ENCODE data around the gene RGS12.

The RGS12 gene

DNA sequence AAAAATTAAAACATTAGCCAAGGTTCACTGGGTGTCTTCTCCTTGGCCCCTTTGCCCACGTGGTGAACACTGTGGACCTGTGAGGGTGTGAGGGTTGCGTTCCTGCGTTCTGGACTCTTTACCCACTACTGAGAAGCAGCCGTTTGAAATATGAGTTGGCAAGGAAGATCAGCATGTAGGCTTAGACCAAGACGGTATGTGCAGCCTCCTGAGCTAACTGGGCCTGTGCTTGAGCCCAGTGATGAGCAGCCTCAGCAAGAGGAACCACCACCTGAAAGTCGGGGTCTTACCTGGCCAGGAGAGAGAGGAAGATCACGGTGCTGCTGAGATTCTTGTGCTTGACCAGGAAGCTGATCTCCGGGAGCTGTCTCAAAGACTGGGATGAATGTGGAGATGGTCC lies 19.5 kb downstream of the RGS12 start:
- no peaks in the 10 kb centered on the region for H3K79me2 ChIP-seq (ENCODE audit: low read length)
- no peak overlapping the region for H2AFZ ChIP-seq (ENCODE audit: low read depth, low read length)
- no peaks in the 10 kb centered on the region for H3K9me3 ChIP-seq (ENCODE audit: insufficient read depth, low read length)
- no peaks in the 10 kb centered on the region for H3K4me1 ChIP-seq (ENCODE audit: low read length)
- no peak overlapping the region for H3K4me2 ChIP-seq (ENCODE audit: low read length)
- TF ChIP-seq EZH2phosphoT487 (IDR thresholded peaks at IDR 0.05; ENCODE audit: low read depth): no peak
- no peak overlapping the region for H3K4me3 ChIP-seq (ENCODE audit: low read length)
- H3K27me3 ChIP-seq (ENCODE audit: low read depth, low read length): no peaks in the 10 kb centered on the region
- no peaks in the 10 kb centered on the region for H3K36me3 ChIP-seq (replicated peaks; ENCODE audit: low read depth, low read length)
- H4K20me1 ChIP-seq (ENCODE audit: insufficient read depth, low read length): no peaks in the 10 kb centered on the region
- H3K9ac ChIP-seq (ENCODE audit: low read length): no peak overlapping the region
- H3K27ac ChIP-seq (ENCODE audit: low read length): no peak overlapping the region

DNA sequence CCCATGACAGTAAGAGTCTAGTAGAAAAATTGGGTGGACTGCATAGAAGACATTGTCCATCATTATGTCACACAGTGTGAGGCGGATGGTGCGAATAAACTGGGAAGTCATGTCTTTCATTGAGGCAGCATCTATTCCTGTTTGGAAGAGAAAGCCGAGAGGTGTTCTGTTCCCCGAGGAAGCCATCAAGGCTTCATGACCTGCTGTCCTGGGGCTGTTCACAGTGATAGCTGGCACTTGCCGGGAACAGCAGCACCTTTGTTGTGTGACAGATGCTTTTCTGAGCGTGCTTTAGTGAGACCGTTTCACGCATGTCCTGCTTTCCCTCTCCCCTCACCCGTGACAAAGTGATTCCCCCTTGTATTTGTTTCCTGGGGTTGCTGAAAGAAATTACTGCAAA lies 20.3 kb downstream of the RGS12 start:
- Histone ChIP-seq H3K4me2 (ENCODE audit: low read length) (no peak overlapping the region), H3K4me1 (ENCODE audit: low read length) (no peaks in the 10 kb centered on the region), H3K9ac (ENCODE audit: low read length) (no peak overlapping the region), H3K79me2 (ENCODE audit: low read length) (no peaks in the 10 kb centered on the region), H4K20me1 (ENCODE audit: insufficient read depth, low read length) (no peaks in the 10 kb centered on the region), H3K36me3 (replicated peaks; ENCODE audit: low read depth, low read length) (no peaks in the 10 kb centered on the region), H3K9me3 (ENCODE audit: insufficient read depth, low read length) (no peaks in the 10 kb centered on the region), H3K4me3 (ENCODE audit: low read length) (no peak overlapping the region), H2AFZ (ENCODE audit: low read depth, low read length) (no peak overlapping the region), H3K27ac (ENCODE audit: low read length) (no peak overlapping the region), H3K27me3 (ENCODE audit: low read depth, low read length) (no peaks in the 10 kb centered on the region)
- TF ChIP-seq, protein P1, sequence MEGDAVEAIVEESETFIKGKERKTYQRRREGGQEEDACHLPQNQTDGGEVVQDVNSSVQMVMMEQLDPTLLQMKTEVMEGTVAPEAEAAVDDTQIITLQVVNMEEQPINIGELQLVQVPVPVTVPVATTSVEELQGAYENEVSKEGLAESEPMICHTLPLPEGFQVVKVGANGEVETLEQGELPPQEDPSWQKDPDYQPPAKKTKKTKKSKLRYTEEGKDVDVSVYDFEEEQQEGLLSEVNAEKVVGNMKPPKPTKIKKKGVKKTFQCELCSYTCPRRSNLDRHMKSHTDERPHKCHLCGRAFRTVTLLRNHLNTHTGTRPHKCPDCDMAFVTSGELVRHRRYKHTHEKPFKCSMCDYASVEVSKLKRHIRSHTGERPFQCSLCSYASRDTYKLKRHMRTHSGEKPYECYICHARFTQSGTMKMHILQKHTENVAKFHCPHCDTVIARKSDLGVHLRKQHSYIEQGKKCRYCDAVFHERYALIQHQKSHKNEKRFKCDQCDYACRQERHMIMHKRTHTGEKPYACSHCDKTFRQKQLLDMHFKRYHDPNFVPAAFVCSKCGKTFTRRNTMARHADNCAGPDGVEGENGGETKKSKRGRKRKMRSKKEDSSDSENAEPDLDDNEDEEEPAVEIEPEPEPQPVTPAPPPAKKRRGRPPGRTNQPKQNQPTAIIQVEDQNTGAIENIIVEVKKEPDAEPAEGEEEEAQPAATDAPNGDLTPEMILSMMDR (IDR thresholded peaks at IDR 0.05; ENCODE audit: low read depth, low read length): no peak
- no peak for TF ChIP-seq EZH2phosphoT487 (IDR thresholded peaks at IDR 0.05; ENCODE audit: low read depth)

DNA sequence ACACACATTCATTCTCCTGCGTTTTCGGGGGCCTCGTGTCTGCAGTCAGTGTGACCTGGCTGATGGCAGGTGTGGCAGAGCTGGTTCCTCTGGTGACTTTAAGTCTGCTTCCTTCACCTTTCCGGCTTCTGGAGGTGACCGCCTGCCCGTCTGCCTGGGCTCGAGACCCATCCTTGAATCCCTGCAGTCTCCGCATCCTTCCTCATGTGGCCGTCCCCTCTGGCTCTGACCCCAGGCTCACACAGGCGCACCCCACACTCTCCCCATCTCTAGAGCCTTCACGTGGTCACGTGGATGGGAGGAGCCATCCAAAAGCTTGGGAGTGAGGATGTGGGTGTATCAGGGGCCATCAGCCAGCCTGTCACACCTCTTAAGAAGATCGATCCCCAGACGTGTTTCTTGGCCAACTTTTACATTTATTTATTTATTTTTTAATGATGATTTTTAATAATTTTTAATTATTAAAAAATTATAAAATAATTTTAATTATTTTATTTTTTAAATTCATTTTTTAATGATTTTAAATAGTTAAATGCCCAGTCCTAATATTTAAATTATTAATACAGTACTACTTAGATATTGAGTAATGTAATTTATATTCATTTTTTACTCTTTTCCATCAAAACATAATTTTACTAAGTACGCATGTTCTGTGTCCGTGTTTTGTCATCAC lies 20.9 kb downstream of the RGS12 start:
- Histone ChIP-seq H2AFZ (ENCODE audit: low read depth, low read length) (no peak overlapping the region), H4K20me1 (ENCODE audit: insufficient read depth, low read length) (no peaks in the 10 kb centered on the region), H3K4me2 (ENCODE audit: low read length) (no peak overlapping the region), H3K27me3 (ENCODE audit: low read depth, low read length) (no peaks in the 10 kb centered on the region), H3K4me1 (ENCODE audit: low read length) (no peaks in the 10 kb centered on the region), H3K36me3 (replicated peaks; ENCODE audit: low read depth, low read length) (no peaks in the 10 kb centered on the region), H3K4me3 (ENCODE audit: low read length) (no peak overlapping the region), H3K9ac (ENCODE audit: low read length) (no peak overlapping the region), H3K79me2 (ENCODE audit: low read length) (no peaks in the 10 kb centered on the region), H3K27ac (ENCODE audit: low read length) (no peak overlapping the region), H3K9me3 (ENCODE audit: insufficient read depth, low read length) (no peaks in the 10 kb centered on the region)
- TF ChIP-seq, protein P1 (IDR thresholded peaks at IDR 0.05; ENCODE audit: low read depth, low read length): no peak
- no peak for TF ChIP-seq EZH2phosphoT487 (IDR thresholded peaks at IDR 0.05; ENCODE audit: low read depth)

DNA sequence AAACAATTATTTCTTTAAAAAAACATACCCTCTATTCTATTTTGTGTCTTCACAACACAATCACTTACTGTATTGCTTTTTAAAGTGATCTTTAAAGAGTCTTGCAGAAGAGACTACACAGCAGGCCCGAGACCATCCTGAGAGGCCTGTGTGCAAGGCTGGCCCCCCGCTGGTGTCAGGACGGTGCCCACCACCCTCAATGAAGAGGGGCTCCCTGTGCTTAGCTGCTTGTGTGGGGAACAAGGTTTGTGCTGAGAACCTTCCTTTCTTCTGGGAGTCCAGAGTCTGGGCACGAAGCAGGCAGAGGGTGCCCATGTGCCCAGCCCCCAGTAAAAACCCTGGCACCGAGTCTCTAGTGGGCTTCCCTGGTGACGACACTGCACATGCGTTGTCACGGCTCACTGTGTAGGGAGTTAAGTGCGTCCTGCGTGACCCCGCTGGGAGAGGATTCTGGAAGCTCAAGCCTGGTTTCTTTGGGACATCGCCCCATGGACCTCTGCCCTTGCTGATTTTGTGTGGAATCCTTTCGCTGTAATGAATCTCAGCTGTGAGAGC lies 22.0 kb downstream of the RGS12 start:
- Histone ChIP-seq H3K9ac (ENCODE audit: low read length) (no peak overlapping the region), H3K9me3 (ENCODE audit: insufficient read depth, low read length) (no peaks in the 10 kb centered on the region), H3K4me3 (ENCODE audit: low read length) (no peak overlapping the region), H3K4me2 (ENCODE audit: low read length) (no peak overlapping the region), H3K27me3 (ENCODE audit: low read depth, low read length) (no peaks in the 10 kb centered on the region), H4K20me1 (ENCODE audit: insufficient read depth, low read length) (no peaks in the 10 kb centered on the region), H3K27ac (ENCODE audit: low read length) (no peak overlapping the region), H3K79me2 (ENCODE audit: low read length) (no peaks in the 10 kb centered on the region), H2AFZ (ENCODE audit: low read depth, low read length) (no peak overlapping the region), H3K36me3 (replicated peaks; ENCODE audit: low read depth, low read length) (no peaks in the 10 kb centered on the region), H3K4me1 (ENCODE audit: low read length) (no peaks in the 10 kb centered on the region)
- TF ChIP-seq EZH2phosphoT487 (IDR thresholded peaks at IDR 0.05; ENCODE audit: low read depth): no peak
- TF ChIP-seq, protein P1 (IDR thresholded peaks at IDR 0.05; ENCODE audit: low read depth, low read length): no peak
